ENCODE measurements around the gene NDUFB6.

NDUFB6 gene

DNA sequence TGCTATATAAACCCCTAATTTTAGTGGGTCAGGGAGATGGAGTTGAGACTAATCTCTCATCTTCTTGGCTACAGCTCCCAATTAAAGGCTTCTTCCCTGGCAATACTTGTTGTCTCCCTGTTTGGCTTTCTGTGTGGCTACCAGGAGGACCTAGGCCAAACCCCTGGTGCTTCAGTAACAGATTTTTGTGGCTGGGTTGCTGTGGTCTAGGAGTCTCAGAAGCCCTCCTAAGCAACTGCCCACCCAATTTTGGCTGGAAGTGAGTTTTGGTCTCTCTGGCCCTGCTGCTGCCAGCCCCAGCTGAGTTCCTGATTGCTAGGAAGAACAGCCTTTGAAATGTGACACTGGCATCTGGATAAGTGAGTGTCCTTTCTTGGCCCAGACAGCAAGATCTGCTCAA is 56.7 kb downstream of the NDUFB6 start:
- no peak for DNase-seq

DNA sequence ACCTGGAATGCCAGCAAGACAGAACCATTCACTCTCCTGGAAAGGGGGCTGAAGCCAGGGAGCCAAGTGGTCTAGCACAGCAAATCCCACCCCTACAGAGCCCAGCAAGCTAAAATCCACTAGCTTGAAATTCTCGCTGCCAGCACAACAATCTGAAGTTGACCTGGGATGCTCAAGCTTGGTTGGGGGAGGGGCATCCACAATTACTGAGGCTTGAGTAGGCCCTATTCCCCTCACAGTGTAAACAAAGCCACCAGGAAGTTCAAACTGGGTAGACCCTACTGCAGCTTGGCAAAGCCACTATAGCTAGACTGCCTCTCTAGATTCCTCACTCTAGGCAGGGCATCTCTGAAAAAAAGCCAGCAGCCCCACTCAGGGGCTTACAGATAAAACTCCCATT is 64.2 kb downstream of the NDUFB6 start:
- DNase-seq: no peak

DNA sequence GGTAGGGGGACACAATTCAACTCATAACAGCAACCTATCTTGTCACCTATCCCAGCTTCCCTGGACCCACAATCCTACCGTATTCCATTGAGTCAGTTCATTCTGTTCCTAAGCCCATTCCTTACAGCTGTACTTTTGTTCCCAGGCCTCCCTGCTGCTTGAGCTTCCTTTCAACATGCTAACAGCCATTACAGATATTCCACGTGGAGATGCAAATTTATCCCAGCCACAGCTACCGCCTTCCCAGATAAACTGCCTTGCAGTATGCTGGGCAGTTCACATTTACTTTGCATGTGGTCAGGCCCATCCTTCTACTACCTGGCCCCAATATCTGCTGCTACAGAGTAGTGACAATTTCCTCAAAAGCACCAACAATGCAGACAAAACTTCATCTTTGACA is 70.0 kb downstream of the NDUFB6 start:
- DNase-seq: no peak

Data from activated gamma-delta T cell (primary cell).